A673 (cell line): ENCODE data around the gene SDK1.

Experiments
- EZH2 ChIP-seq: fragments of 200-600 bp; sonication (generic); IDR thresholded peaks from 2 replicates; pipeline ENCODE4 v1.6.1; 2017; ENCODE audit warnings: borderline replicate concordance, low read depth, mild to moderate bottlenecking, mixed read lengths, antibody characterized with exemption, low read length; ENCODE audit not compliant: poor library complexity, severe bottlenecking
- TF ChIP-seq, protein P1 (sequence below): fragments of 300-800, 200-600 bp; sonication (generic); conservative IDR thresholded peaks from 2 replicates; pipeline ENCODE4 v1.5.1; 2017; ENCODE audit warnings: low read depth, mild to moderate bottlenecking, antibody characterized with exemption, low read length, moderate library complexity, mixed read lengths

DNA sequence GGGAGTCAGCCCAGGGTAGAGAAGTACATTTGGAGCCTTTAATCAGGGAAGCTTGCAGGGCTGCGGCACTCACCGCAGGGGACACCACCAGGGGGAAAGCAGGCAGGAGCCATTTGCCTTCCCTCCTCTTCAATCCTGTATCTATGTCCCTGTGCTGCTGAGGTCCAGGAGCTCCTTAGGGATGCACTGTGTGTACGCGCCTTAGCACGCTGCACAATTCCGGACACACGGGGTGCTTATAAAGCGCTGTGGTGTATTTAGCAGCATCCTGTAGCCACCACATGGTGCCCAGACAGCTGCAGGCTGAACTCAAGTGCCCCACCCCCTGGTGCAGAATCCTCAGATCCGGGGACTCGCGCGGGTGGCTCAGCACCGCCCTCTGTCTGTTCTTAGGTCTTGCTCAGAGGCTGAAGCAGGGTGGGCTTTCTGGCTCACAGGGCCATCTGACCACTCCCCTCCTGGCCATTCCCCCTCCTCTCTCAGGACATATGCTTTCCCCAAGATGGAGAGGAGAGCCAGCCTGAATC, 421.4 kb downstream of the SDK1 start:
- TF ChIP-seq, protein P1, sequence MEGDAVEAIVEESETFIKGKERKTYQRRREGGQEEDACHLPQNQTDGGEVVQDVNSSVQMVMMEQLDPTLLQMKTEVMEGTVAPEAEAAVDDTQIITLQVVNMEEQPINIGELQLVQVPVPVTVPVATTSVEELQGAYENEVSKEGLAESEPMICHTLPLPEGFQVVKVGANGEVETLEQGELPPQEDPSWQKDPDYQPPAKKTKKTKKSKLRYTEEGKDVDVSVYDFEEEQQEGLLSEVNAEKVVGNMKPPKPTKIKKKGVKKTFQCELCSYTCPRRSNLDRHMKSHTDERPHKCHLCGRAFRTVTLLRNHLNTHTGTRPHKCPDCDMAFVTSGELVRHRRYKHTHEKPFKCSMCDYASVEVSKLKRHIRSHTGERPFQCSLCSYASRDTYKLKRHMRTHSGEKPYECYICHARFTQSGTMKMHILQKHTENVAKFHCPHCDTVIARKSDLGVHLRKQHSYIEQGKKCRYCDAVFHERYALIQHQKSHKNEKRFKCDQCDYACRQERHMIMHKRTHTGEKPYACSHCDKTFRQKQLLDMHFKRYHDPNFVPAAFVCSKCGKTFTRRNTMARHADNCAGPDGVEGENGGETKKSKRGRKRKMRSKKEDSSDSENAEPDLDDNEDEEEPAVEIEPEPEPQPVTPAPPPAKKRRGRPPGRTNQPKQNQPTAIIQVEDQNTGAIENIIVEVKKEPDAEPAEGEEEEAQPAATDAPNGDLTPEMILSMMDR = peak; percentile 57
- no peak for TF ChIP-seq EZH2
